Stimulated activated naive CD8-positive, alpha-beta T cell treated with anti-CD3 and anti-CD28 coated beads, Interleukin-15, amount 100 ng/mL, for 72 hours (primary cell): ENCODE measurements around the gene ANKRD29.
"Not testable (repeated sequence)": the region's sequence is repeated elsewhere in the genome, so short reads cannot be mapped to it uniquely, and the experiment has no call there.

Source experiments
- ATAC-seq: fragments of 150-1000 bp; cut with Tn5 transposase; 2 replicates; pipeline ENCODE4 v1.10.0; 2021; ENCODE audit warnings: mild to moderate bottlenecking, moderate library complexity
- DNase-seq, 2 donors: peaks; one replicate each; pipeline ENCODE4 v3.0.0; 2021 to 2022
- H3K27ac Mint-ChIP-seq, 2 donors: one replicate each; pipeline ENCODE4 v1.8.0; 2022; ENCODE audit warnings: mild to moderate bottlenecking in 2 of 2, mixed read lengths in 2 of 2, moderate library complexity in 2 of 2
- H3K27me3 Mint-ChIP-seq: one replicate; pipeline ENCODE4 v1.8.0; 2022; ENCODE audit warnings: mixed read lengths
- H3K4me1 Mint-ChIP-seq: one replicate; pipeline ENCODE4 v1.8.0; 2022; ENCODE audit warnings: mild to moderate bottlenecking, mixed read lengths
- H3K4me3 Mint-ChIP-seq, 2 donors: one replicate each; pipeline ENCODE4 v1.8.0; 2022; ENCODE audit warnings: mild to moderate bottlenecking in 2 of 2, mixed read lengths in 2 of 2, moderate library complexity in 1 of 2
- H3K9me3 Mint-ChIP-seq, 2 donors: one replicate each; pipeline ENCODE4 v1.8.0; 2022; ENCODE audit warnings: mixed read lengths in 2 of 2

Gene ANKRD29

DNA sequence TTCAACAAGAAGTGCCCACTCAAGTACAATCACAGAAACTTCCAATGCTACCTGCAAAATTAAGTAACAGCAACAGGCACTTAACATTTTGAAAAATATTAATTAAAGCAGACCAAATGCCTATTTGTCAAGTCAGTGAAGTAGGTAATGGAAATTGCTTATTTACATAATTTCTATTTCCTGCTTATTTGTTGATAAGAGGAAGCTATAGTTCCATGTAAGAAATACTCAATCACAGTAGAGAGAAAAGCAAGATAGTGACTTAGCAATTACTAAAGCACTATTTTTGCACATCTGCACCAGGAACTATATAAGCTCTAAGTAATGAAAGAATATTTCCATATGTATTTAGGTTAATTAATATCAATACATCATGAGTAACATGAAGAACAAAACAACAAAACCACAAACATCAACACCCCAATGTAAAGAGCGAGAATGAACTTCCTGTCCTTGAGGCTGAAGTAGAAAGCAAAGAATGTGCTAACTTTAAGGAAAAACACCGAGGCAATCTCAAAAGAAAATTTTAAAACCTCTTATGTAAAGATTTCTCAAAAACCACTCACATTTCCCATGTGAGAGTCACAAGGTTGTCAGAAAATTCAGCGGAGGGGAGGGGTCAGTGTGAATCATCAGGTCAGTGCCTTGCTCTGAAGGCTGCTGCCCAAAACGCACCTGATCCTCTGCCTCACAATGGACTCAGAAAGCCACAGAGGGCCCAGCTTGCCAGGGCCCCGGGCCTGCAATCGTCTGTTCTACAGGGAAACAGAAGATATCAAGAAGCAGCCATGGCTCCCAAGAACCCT is 88.9 kb downstream of the ANKRD29 start:
- H3K27ac Mint-ChIP-seq = peak overlapping the region; percentile 12 to 75
- ATAC-seq (peak; percentile 70), DNase-seq (no peak)
- H3K4me3 Mint-ChIP-seq = peak overlapping the region; percentile 42 to 50
- peaks cover 35% of the 10 kb centered on the region for H3K4me1 Mint-ChIP-seq
- H3K27me3 Mint-ChIP-seq = no peaks in the 10 kb centered on the region
- no peaks in the 10 kb centered on the region for H3K9me3 Mint-ChIP-seq

DNA sequence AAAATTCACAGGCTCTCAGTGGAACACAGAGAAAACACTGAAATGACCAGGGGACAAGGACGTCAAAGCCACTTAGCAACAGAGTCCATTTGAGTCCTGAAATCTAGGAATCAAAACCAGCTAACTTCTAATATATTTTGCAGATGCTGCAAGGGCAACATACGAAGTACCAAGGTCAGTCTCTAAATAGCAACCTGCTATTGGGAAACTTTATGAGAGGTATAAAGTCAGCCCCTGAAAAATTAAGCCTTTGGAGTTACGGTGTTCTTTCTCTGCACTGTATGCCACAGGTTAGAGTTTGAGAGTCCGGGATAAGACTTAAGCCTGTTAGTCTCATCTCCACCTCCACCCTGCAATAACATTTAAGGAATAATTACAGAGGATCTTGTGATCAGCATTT is 89.7 kb downstream of the ANKRD29 start:
- no peaks in the 10 kb centered on the region for H3K9me3 Mint-ChIP-seq
- no peak overlapping the region for H3K27ac Mint-ChIP-seq
- H3K4me1 Mint-ChIP-seq = peaks cover 29% of the 10 kb centered on the region
- DNase-seq (no peak), ATAC-seq (no peak)
- no peaks in the 10 kb centered on the region for H3K27me3 Mint-ChIP-seq
- H3K4me3 Mint-ChIP-seq = no peak overlapping the region

DNA sequence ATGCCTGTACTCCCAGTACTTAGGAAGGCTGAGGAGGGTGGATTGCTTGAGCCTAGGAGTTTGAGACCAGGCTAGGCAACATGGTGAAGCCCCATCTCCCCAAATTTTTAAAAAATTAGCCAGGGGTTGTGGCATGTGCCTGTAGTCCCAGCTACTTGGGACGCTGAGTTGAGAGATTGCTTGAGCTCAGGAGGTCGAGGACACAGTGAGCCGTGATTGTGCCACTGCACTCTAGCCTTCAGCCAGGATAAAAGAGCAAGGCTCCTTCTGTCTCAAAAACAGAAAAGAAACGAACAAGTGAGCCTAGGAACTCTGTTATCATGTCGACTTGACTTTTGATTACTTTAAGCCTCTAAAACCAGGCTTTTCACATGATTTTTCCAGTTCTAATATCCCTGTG is 90.1 kb downstream of the ANKRD29 start:
- H3K27me3 Mint-ChIP-seq = no peaks in the 10 kb centered on the region
- peaks cover 29% of the 10 kb centered on the region for H3K4me1 Mint-ChIP-seq
- no peak overlapping the region for H3K4me3 Mint-ChIP-seq
- H3K9me3 Mint-ChIP-seq = no peaks in the 10 kb centered on the region
- no peak for ATAC-seq
- DNase-seq = no peak
- no peak overlapping the region for H3K27ac Mint-ChIP-seq

DNA sequence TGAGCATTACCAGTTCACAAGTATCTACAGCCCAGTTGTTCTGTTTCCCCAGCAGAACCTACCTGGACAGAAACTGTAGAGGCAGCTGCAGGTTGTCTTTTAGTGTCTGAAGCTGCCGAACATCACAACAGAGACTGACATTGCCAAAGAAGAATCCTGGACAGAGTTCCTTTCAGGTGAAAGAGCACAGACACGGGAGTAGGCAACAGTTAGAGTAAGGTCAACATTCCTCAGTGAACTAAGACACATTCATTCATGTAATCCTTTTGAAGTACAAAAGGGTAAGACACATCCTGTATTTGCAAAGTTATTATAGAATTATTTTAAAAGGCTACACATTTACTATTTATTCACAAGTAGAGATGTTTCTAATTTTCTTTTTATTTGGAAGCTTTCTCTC is 90.7 kb downstream of the ANKRD29 start:
- Mint-ChIP-seq H3K4me1 (peaks cover 29% of the 10 kb centered on the region), H3K9me3 (no peaks in the 10 kb centered on the region), H3K27ac (no peak overlapping the region), H3K4me3 (no peak overlapping the region), H3K27me3 (no peaks in the 10 kb centered on the region)
- no peak for DNase-seq
- no peak for ATAC-seq

DNA sequence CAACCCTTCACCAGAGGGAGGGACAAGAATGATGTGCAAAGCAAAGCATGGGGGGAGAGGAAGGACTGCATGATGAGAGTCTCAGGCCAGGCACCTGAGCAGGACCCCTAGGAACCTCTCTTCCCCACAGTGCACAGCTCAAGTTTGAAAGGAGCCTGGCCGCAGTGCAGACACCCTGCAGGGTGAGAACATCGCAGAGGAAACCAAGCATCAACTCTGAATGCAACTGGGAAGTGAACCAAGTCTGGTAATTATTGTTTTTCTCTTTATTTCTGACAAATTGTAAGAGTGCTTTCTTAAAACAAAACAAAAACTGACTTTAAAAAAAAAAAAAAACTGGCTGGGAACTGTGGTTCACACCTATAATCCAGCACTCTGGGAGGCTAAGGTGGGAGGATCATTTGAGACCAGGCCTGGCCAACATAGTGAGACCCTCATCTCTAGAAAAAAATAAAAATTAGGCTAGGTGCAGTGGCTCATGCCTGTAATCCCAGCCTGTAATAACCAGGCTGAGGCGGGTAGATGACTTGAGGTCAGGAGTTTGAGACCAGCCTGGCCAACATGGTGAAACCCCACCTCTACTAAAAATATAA is 91.7 kb downstream of the ANKRD29 start:
- peaks cover 22% of the 10 kb centered on the region for H3K4me1 Mint-ChIP-seq
- DNase-seq (no peak), ATAC-seq (no peak)
- no peaks in the 10 kb centered on the region for H3K27me3 Mint-ChIP-seq
- H3K9me3 Mint-ChIP-seq = no peaks in the 10 kb centered on the region
- H3K4me3 Mint-ChIP-seq = no peak overlapping the region
- no peak overlapping the region for H3K27ac Mint-ChIP-seq

DNA sequence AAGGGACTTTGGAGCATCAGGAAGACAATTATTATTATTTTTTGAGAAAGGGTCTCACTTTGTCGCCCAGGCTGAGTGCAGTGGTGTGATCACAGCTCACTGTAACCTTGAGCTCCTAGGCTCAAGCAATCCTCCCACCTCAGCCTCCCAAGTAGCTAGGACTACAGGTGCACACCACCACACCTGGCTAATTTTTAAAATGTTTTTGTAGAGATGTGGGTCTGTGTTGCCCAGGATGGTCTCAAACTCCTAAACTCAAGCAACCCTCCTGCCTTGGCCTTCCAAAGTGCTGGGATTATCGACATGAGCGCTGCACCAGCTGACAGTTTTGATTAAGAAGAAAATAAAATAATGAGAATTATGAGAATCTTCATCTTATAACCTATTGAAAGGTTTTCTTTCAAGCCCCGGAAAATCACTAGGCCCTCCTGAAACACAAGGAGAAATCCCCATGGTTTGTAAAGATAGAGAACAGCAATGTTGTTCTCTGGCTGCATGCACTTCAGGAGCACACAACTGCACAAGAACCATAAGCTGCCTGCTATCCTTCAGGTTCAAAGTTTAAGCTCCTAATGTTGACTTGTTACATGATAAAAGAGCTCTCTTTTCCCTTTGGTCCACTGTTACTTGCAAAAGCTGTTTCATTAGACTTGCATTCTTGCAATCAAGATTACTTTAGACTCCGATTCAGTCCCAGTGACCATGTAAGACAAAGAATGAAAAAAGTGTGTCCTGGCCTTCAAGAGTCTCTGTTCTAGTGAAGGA is 93.2 kb downstream of the ANKRD29 start:
- H3K9me3 Mint-ChIP-seq = no peaks in the 10 kb centered on the region
- peaks cover 19% of the 10 kb centered on the region for H3K4me1 Mint-ChIP-seq
- ATAC-seq = no peak
- H3K4me3 Mint-ChIP-seq = no peak overlapping the region
- H3K27me3 Mint-ChIP-seq = no peaks in the 10 kb centered on the region
- DNase-seq = no peak
- H3K27ac Mint-ChIP-seq = no peak overlapping the region

DNA sequence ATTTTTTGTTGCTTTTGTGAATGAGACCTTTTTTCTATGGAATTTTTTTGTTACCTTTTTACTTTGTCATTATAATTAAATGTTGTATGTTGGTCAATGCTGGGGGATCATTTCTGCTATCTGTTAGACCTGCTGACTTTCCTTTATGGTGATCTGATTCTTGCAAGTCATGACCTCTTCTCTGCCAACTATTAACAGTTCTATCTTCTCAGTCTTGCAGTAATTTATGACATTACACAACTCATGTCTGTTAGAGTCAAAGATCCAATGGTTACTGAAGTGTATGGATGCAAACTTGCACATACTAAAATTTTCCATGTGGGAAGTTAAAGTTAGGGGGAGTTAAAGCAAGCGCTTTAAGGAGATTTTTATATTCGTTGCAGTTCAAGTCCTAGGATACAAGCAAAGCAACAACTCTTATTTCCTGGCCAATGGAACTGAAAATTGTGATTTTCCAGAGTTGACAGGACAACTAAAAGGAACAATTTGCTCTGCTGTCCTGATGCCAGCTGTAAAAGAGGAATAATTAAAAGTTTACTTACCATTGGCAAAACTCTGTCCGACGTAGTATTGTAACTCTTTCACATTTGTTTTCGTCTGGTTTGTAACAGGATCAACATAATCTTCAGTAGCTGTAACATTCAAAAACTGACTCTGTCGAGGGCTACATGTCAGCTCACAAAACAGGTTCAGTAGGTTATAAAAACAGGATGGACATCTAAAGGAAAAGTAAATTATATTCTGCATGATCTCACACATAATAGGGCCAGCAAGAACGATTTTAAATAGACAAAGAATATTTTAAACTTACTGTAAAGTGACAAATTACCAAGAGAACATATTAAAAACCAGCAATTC is 94.2 kb downstream of the ANKRD29 start:
- Mint-ChIP-seq H3K4me1 (peaks cover 19% of the 10 kb centered on the region), H3K4me3 (no peak overlapping the region), H3K9me3 (no peaks in the 10 kb centered on the region), H3K27me3 (no peaks in the 10 kb centered on the region), H3K27ac (no peak overlapping the region)
- no peak for DNase-seq
- ATAC-seq = no peak

DNA sequence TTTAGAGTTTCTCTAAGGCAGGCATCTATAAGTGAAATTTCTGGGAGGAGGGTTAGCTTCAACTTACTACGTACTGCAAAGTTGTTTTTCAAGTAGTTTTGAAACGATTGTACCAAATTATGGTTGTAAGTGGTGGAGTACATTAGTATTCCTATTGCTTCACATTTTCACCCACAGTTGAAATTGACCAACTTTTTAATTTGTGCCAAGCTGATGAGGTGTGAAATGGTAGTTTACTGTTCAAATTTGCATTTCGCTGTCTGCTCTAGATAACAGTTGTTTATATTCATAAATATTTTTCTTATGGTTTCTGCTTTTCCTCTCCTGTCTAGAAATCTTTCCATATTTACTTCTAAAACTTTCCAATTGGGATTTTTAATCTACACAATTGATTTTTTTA is 95.0 kb downstream of the ANKRD29 start:
- no peaks in the 10 kb centered on the region for H3K9me3 Mint-ChIP-seq
- H3K27me3 Mint-ChIP-seq = no peaks in the 10 kb centered on the region
- H3K4me1 Mint-ChIP-seq = peaks cover 22% of the 10 kb centered on the region
- no peak for ATAC-seq
- no peak overlapping the region for H3K27ac Mint-ChIP-seq
- no peak overlapping the region for H3K4me3 Mint-ChIP-seq
- no peak for DNase-seq

DNA sequence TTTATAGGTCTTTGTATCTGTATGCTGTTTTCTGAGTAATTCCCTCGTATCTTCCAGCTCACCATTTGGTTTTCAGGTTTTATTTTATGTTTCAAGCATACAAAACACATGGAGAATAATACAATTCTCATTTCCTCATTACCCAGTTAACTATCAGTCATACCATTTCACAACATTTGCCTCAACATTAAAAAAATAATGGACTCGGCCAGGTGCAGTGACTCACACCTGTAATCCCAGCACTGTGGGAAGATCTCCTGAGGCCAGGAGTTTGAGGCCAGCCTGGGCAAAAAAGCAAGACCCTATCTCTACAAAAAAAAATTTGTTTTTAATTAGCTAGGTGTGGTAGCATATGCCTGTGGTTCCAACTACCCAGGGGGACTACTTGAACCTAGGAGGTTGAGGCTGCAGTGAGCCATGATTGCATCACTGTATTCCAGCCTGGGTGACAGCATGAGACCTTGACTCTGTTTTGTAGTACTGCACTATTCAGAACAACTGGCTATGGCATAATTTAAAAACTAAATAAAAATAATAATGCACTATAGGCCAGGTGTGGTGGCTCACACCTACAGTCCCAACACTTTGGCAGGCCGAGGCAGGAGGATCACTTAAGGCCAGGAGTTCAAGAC is 96.7 kb downstream of the ANKRD29 start:
- Mint-ChIP-seq H3K4me3 (no peak overlapping the region), H3K27me3 (no peaks in the 10 kb centered on the region), H3K9me3 (no peaks in the 10 kb centered on the region), H3K4me1 (peaks cover 22% of the 10 kb centered on the region), H3K27ac (no peak overlapping the region)
- ATAC-seq (no peak), DNase-seq (no peak)

DNA sequence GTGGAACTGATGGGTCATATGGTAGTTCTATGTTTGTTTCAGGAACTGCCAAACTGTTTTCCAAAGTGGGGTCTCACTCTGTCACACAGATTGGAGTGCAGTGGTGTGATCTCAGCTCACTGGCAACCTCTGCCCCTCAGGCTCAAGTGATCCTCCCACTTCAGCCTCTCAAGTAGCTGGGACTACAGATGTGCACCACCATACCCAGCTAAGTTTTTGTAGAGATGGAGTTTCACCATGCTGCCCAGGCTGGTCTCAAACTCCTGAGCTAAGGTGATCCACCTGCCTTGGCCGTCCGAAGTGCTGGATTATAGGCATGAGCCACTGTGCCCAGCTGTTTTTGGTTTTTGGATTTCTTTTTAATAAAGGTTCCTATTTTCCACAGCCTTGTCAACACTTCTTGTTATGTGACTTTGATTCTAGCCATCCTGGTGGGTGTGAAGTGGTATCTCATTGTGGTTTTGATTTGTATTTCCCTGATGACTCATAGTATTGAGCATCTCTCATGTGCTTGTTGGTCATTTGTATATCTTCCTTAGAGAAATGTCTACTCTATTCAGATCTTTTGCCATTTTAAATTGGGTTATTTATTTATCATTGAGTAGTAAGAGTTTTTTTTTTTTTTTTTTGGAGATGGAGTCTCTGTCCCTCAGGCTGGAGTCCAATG is 99.2 kb downstream of the ANKRD29 start:
- H3K4me3 Mint-ChIP-seq = no peak overlapping the region
- peak; percentile 99 for ATAC-seq
- H3K9me3 Mint-ChIP-seq = no peaks in the 10 kb centered on the region
- peak overlapping the region; percentile 31 to 52 for H3K27ac Mint-ChIP-seq
- no peak for DNase-seq
- H3K4me1 Mint-ChIP-seq = peaks cover 22% of the 10 kb centered on the region
- no peaks in the 10 kb centered on the region for H3K27me3 Mint-ChIP-seq

DNA sequence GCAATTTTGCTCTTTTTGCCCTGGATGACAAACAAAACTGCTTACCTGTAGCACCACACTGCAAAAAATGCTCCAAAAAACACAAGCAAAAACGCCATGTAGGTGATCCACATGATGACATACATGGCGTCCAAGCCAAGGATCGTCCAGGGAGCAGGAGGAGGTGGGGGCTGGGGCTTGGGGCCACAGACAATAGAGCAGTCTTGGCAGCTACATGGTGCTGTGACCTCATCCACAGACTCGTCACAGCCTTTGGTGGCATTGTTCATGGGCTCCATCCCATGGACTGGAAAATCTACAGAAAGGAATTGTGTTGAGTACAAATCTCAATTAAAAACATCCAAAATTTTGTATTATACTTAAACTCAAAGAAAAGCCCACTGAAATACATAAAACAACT is 102.5 kb downstream of the ANKRD29 start:
- H3K27ac Mint-ChIP-seq = no peak overlapping the region
- DNase-seq (no peak), ATAC-seq (no peak)
- no peaks in the 10 kb centered on the region for H3K9me3 Mint-ChIP-seq
- no peaks in the 10 kb centered on the region for H3K27me3 Mint-ChIP-seq
- H3K4me1 Mint-ChIP-seq = peaks cover 22% of the 10 kb centered on the region
- no peak overlapping the region for H3K4me3 Mint-ChIP-seq

DNA sequence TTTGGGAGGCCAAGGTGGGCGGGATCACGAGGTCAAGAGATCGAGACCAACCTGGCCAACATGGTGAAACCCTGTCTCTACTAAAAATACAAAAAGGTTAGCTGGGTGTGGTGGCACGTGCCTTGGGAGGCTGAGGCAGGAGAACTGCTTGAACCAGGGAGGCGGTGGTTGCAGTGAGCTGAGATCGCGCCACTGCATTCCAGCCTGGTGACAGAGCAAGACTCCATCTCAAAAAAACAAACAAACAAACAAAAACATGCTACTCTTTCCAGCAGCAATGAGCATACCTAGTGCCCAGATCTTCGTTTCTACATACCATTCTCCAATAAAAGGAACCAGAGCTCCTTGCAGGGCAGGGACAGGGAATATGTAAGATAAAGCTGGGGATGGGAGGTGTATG is 105.2 kb downstream of the ANKRD29 start:
- ATAC-seq, DNase-seq, H3K4me1 Mint-ChIP-seq, H3K27me3 Mint-ChIP-seq, H3K27ac Mint-ChIP-seq, H3K9me3 Mint-ChIP-seq, H3K4me3 Mint-ChIP-seq: not testable (repeated sequence)

DNA sequence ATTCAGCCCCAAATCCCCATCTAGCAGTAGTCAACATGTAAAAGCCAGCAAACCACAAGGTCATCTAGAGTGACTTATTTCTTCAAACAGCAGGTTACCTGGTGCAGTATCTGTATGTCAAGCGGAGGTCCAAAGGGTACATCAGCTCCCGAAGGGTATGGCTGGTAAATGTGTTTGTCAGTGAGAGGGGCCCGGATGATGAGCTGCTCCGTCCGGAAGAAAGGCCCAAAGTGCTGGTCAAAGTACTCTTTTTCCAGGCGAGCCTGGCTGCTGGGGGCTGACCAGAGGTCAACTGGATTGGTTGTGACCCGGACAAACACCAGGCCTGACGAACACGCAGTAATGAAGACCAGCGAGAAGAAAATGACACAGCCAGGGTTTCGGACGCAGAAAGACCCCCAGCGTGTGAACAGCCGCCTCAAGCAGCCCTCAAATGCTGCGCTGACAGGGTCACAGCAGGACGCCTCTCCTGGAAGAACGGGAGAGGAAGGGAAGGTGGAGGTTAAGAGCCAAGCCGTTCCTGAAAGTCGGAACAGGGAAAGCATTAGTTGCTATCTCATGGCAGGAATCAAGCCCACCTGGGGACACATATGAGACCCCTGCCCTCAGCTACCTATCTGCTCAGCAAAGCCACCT is 106.4 kb downstream of the ANKRD29 start:
- Mint-ChIP-seq H3K27me3 (no peaks in the 10 kb centered on the region), H3K9me3 (no peaks in the 10 kb centered on the region), H3K4me1 (no peaks in the 10 kb centered on the region), H3K27ac (no peak overlapping the region), H3K4me3 (no peak overlapping the region)
- ATAC-seq (no peak), DNase-seq (no peak)

DNA sequence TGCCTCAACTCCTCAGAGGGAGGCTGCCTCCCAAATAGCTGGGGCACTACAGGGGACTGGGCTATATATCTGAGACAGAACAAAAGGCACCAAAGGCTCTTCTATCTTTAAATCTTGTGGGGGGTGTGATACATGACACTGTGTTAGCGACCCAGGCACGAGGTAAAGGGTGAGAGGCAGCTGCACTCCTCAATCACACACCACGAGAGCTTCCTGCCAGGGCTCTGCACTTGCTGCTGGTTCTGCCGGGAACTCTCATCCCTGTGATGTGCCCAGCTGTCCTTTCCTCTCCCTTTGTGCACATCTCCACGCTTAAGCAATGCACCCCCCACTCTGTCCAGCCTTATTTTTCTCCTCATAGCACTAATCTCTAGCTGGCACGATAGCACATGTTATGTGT is 108.8 kb downstream of the ANKRD29 start:
- H3K4me1 Mint-ChIP-seq = no peaks in the 10 kb centered on the region

More for the DNA sequence above, 108.8 kb downstream of the ANKRD29 start:
- no peaks in the 10 kb centered on the region for H3K9me3 Mint-ChIP-seq
- no peaks in the 10 kb centered on the region for H3K27me3 Mint-ChIP-seq
- peak overlapping the region in 1 of 2 donors; percentile 74 for H3K27ac Mint-ChIP-seq
- DNase-seq (no peak), ATAC-seq (no peak)
- no peak overlapping the region for H3K4me3 Mint-ChIP-seq
